T-helper 2 cell (primary cell): ENCODE results near the gene BIN1.
A peak's percentile ranks its signal among the peaks of the same experiment; 100 is the strongest.

ENCODE experiments used
- DNase-seq, 5 experiments: peaks; one replicate each; pipeline versions ENCODE4 v3.0.0 to v3.0.0-alpha.2; 2012 to 2022

The BIN1 gene

DNA sequence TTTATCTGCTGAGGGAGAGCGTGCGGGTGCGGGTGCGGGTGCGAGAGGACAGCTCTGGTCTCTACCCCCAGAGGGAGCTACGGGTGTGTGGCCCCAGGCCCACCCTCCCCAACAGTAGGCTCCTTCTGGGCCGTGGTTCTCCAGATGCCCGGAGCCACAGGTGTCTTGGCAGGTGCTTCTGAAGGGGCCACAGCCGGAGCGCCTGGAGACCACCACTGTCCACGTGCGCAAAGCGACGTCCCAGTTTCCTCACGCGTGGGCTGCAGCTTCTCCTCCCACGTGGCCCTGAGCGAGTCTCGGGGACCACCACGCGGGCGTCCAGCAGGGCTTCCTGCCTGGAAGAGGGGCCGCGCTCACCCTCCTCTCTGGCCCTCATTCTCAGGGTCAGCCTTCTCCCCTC is 90.6 kb downstream of the BIN1 start:
- DNase-seq: no peak

DNA sequence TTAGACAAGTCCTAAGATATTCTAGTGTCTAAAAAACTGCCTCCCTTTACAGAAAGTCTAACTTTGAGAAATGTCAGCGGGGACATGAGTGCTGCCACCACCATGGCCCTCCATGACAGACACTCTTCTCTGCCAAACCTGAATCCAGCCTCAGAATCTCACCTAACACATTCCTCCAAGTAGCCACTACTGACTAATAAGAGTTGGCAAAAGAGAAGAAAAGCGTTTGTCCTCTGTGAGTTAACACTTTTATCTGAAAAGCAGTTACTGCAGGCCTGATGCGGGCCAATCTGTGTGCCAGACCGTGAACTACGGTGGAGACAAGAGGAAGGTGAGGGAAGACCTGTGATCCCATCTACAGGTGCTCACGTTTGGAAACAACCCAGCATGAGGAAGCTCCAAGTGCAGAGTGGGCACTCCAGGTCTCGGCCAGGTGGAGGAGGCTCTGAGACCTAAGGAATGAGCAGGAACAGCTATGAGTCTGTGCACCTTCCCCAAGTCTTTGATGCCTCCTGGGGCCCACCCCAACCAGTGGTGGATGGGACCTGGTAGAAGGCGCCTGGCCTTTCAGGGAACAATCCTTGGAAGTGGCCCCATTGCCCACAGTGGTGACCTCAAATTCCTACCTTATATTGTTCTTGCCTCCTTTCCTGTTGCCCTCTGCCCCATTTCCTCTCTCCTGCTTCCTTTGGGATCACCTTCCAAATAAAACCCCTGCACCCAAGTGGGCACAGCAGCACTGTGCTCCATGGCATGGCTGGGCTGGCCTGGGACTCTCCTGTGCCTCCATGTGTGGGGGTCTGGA is 91.6 kb downstream of the BIN1 start:
- DNase-seq: no peak

DNA sequence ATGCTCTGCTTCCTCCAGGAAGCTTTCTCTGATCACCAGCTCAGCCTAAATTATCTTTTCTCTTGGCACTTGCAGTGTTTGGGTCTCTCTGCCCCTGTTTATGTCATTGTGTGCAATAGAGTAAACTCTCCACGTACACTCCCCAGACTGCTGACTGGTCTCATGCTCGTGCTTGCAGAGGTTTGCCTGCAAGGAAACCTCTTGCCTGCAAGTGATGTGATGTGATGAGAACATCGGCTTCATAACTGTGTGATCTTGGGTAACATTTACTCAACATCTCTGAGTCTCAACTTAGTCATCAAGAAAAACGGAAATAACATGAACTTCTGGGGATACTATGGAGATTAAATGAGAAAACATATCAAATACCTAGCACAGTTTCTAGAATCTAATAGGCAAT is 92.3 kb downstream of the BIN1 start:
- no peak for DNase-seq

DNA sequence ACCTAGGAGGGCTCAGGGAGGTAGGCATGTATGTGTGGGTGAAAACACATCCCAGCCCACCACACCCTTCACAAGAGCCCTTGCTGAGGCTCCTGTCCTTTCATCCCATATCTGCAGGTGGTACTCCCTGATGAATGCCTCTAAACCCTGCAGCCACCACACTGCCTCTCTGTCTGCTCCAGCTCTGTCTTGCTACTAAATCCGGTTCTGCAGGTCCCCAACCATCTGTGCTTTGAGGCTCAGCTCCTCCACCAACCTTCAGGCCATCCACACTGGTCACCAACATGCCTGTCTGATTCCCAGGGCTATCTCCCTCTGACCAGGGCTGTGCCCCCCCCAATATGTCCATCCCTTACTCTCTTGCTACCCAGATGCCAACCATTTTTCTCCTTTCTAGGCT is 92.7 kb downstream of the BIN1 start:
- no peak for DNase-seq

DNA sequence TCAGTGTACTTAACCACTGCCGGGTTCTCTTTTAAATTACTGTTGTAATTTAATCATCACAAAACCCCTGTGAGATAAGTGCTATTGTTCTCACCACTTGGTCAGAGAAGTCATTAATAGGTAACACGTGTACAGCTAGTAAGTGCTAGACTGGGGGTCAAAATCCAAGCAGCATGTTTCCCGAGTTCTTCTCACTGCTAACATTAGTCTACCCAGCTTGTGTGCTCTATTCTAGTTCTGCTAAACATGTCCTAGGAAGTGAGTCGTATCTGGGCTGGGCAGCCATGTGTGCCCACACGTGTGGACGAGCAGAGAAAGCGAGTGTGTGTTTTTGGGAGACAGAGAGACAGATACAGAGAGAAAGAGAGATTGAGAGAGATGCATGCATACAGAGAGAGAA is 94.1 kb downstream of the BIN1 start:
- DNase-seq: no peak

DNA sequence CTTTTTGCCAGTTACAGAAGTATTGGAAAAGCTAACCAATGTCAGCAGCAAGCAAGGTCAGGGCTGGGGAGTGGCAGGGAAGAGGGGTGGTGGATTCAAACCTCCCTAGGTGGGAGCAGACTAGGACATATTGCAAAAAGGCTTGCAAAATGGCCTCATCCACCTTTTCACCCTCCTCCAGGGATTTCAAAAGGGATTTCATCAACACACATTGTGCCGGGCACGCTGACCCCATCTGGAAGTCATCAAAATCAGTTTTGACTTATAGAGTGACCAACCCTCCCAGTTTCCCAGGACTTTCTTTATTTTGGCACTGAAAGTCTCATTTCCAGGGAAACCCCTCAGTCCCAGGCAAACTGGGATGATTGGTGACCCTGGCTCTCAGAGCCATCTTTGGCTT is 94.7 kb downstream of the BIN1 start:
- no peak for DNase-seq

DNA sequence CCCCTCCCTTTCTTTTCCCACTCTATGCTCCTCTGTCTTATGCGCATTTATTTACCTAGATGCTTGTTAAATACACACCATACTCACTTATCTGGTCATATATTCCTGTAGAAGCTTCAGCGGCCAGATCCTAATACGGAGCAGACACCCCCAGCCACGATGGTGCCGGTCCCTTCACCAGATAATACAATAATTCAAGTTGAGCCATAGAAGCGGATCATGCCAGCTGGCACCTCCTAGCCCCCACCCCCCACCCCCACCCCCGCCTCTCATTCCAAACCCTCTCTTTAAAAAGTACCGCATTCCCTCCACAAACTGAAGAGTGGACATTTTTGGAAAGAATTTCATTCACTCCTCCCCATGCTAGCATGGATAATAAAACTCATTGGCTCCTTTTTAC is 95.2 kb downstream of the BIN1 start:
- DNase-seq: no peak

DNA sequence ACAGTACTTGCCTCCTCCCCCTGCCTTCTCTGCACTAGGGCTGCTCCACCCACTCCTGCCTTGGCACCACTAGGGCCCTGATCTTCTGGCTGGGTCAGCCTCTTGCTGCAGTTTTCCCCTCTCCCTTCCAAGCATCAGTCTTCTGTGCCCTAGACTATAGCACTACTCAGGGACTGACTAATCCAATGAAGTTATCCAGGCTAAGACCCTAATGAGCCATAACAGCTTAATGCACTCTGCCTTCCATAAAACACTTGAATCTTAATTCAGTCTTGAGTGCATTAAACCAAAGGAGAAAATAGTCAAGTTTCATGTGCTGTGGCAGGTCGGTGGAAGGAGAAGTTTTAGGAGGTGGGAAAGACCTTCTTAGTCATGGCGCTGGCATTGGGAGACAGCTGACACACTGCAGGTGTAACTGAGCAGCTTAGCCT is 95.7 kb downstream of the BIN1 start:
- DNase-seq: no peak

DNA sequence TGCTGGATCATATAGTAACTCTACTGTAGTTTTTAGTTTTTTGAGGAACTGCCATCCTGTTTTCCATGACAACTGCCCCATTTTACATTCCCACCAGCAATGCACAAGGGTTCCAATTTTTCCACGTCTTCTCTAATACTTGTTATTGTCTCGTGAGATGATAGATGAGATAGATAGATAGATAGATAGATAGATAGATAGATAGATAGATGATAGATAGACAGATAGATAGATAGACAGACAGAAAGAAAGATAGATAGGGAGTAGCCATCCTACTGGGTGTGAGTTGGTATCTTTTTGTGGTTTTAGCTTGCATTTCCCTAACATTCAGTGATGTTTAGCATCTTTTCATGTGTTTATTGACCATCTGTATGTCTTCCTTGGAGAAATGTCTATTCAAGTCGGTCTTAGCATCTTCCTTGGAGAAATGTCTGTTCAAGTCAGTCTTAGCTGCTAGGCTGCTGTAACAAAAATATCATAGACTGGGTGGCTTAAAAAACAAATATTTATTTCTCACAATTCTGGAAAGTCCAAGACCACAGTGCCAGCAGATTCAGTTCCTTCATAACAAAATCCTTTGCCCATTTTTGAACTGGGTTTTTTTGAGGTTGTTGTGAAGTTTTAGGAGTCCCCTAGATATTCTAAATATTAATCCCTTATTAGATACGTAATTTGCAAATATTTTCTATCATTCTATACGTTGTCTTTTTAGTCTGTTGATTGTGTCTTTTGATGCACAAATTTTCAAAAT is 98.5 kb downstream of the BIN1 start:
- no peak for DNase-seq

DNA sequence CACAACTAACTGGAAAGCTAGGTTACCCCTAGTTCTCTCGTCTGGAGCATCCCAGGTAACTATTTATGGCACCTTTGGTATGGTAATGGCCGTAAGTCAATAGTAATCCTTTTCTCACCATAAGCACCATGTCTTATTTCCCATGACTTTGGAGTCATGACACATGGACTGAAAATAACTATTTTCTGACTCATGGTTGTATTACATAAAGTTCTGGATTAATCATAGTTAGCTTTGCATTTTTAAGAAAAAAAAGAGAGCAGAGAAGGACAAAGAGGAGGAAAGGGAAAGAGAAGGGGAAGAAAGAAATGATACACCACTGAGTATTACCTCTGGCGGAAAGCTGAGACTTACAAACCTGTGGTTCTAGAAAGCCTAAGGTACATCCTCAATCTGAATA is 99.3 kb downstream of the BIN1 start:
- DNase-seq: no peak

DNA sequence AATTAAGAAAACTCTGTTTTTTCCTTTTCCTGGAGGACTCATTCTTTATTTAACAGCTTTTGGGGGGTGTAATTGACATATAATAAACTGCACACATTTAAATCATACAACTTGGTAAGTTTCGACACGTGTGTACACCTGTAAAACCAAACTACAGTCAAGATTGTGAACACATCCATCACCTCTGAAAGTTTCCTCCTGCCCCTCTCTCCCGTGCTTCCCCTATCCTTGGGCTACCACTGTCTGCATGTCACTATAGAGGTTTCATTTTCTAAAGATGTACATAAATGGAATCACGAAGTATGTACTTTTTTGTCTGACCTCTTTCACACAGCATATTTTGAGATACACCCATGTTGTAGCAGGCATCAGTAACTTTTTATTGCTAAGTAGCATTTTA is 100.0 kb downstream of the BIN1 start:
- DNase-seq: no peak

DNA sequence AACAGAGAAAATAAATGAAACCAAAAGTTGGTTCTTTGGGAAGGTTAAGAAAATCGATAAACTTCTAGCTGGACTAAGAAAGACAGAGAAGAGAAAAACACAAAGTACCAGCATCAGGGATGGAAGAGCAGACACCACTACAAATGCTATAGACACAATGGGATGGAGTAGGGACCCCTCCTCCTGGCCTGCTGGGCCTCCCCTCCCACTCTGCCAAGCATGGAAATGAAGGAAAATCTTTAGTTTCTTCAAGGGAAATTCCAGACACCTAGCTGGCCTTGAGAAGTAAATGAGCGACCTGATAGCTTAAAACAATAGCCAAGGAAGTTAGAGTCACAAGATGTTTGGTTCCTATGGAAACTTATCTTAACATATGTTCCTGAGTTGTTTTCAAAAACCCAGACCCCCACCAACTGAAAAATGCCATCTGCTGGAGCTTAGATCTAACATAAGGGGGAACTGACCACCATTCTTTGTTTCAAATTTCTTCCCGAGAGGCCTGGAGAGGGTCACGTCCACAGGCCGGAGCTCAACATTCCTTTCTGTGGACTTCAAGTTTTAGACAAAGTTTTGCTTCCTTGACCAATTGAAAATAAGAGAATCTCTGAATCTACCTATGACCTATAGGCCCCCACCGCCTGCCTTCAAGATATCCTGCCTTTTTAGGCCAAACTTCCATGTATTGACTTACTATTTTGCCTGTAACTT is 101.9 kb downstream of the BIN1 start:
- no peak for DNase-seq

DNA sequence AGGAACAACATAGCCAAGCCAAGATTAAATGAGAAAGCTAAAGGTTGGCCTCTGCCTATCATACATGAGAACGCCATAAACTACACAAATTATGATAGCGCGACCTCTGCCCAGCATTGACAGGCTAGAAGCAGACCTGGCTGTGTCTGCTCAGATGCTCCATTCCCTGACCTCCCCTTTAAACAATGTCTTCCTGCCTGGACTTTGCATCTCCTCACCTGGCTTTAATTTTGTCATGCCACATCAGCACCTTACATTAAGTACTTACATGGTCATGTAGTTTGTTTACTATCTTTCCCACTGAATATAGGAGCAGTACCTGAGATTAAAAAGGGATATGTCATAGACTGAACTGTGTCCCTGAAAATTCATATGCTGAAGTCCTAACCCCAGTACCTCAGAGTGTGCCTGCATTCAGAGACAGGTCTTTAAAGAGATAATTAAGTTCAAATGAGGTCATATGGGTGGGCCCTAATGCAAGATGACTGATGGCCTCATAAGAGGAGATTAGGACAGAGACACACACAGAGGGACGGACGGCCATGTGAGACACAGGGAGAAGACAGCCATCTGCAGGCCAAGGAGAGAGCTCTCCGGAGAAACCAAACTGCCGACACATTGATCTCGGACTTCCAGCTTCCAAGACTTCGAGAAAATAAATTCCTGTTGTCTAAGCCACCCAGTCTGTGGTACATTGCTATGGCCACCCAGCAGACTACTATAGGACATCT is 103.7 kb downstream of the BIN1 start:
- DNase-seq: no peak

DNA sequence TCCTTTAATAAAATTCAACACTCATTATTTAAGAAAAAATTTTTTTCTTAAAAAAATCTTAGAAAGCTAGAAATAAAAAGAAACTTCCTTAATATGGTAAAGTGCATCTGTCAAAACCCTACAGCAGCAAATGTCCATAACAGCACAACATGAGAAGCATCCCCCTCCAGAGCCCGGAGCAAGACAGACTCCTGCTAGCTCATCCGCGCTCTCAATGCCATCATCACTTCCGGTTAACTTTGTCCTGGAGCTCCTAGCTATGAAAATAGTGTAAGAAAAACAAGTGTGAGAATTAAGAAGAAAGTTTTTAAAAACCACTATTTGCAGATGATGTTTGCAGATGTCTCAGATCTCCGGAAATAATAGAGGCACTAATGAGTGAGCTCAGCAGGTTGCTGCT is 105.2 kb downstream of the BIN1 start:
- DNase-seq: no peak

DNA sequence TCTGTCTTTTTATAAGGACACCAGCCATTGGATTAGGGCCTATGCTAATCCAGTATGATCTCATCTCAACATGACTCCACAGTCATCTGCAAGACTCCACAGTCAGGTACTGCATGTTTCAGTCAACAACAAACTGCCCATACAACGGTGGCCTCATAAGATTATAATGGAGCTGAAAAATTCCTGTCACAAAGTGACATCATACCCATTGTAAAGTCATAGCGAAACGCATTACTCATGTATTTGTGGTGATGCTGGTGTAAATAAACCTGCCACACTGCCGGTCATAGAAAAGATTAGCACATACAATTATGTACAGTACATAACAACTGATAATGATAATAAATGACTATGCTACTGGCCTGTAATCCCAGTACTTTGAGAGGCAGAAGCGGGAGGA is 106.0 kb downstream of the BIN1 start:
- DNase-seq: peak in 1 of 5 experiments; percentile 45

DNA sequence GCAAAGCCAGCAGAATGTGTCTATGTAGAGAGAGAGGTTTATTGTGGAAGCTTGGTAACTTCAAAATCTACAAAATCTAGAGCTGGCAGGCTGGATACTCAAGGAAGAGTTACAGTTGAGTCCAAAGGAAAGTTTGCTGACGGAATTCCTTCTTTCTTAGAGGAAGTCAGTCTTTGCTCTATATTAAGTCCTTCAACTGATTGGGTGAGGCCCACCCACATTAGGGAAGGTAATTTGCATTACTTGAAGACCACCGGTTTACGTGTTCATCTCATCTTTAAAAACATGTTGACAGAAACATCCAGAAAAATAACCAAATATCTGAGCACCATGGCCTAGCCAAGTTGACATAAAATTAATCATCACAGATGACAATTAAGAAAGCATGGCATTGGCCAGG is 106.8 kb downstream of the BIN1 start:
- no peak for DNase-seq

DNA sequence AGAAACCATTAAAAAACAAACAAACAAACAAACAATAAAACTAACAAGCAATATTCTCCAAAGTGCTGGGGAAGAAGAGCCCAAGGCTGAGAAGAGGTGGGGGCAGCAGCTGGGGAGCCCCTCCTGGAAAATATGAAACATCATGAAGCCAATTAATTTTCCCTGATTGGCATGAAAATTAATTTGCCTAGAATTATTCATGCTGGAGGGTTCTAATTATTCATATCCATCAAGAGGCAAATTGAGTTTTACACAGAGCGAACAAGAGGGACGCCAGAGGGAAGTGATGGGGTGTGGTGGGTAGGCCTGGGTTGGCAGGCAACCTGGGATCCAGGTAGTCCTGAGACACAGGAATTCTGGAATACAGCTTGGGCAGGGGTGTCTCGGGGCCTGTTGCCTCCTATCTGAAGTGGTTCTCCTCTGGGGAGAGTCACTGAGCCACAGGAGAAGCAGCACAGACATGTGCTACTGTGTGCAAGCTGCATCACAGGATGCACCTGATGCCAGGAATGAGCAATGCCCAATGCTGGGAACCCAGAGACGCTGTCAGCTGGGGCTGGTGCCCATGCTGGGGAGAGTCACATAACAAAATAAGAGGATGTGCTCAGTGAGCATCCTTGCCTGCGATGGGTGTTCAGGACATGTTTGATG is 107.7 kb downstream of the BIN1 start:
- no peak for DNase-seq

DNA sequence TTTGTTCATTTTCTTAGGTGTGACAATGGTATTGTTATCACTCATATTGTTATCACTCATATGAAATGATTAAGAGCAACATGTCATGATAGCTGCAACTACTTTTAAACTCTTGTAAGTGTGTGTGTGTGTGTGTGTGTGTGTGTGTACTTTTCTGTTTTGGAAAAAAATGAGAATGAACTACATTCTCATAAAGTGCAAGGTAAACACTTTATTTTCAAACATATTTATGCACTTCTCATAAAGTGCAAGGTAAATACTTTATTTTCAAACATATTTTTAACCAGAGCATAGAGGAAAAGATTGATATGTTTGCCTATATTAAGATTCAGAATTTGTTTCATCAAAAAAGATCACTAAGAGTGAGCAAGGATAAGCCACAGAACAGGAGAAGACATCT is 108.5 kb downstream of the BIN1 start:
- DNase-seq: no peak
